ENCODE data around the gene XRN2. TPM values are rescaled to one million over a fixed set of nuclear protein-coding genes. Genes with fewer than 3 reads are reported as not detected.

XRN2 gene
- total and polyA plus RNA-seq, 2 donors (not counting 1 experiment from before 2014, with no cell fraction given) = 19.0 to 46.2 TPM

DNA sequence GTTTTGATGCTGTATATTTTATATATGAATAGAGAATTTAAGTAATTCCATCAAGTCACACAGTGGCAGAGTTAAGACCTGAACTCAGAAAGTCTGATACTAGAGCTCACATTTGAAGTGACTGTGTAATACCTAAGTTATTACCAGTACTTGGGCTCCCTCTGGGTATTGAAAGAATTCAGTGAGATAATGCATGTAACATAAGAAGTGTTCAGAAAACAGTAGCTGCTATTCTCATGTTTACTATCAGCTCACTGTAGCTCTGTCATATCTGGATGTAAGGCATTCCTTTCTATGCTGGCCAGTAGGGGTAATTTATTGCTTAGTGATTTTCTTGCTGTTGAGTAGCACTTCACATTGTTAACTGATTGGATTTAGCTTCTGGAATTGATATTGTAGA lies 49.6 kb downstream of the XRN2 start:
- Mint-ChIP-seq H3K27ac (no peak overlapping the region), H3K4me3 (no peak overlapping the region), H3K27me3 (no peaks in the 10 kb centered on the region), H3K4me1 (no peaks in the 10 kb centered on the region), H3K9me3 (ENCODE audit: insufficient read depth) (no peaks in the 10 kb centered on the region)
- Histone ChIP-seq H4K20me1 (ENCODE audit: control insufficient read depth, insufficient read depth, low read length, poor library complexity, severe bottlenecking) (no peaks in the 10 kb centered on the region), H3K4me3 (ENCODE audit: control extremely low read depth in 1 of 5, extremely low read depth in 1 of 5, insufficient read depth in 1 of 5, low read depth in 2 of 5, low read length in 4 of 5) (no peak overlapping the region), H3K4me1 (ENCODE audit: control insufficient read depth in 2 of 2, insufficient read depth in 2 of 2, low read length in 2 of 2) (no peaks in the 10 kb centered on the region), H3K27me3 (replicated peaks in 1 of 4; ENCODE audit: control extremely low read depth in 1 of 4, control insufficient read depth in 3 of 4, insufficient read depth in 4 of 4, low read length in 3 of 4) (no peaks in the 10 kb centered on the region), H3K27ac (ENCODE audit: low read length in 2 of 2) (no peak overlapping the region), H3K4me2 (replicated peaks; ENCODE audit: low read depth, low read length, poor library complexity, severe bottlenecking) (no peak overlapping the region), H2AFZ (ENCODE audit: insufficient read depth, low read depth, low read length, poor library complexity, severe bottlenecking) (no peak overlapping the region), H3K36me3 (replicated peaks in 1 of 2; ENCODE audit: control extremely low read depth in 1 of 2, control insufficient read depth in 1 of 2, extremely low read depth in 1 of 2, insufficient read depth in 2 of 2, low read length in 1 of 2) (peaks cover 16 to 46% of the 10 kb centered on the region in 2 experiments), H3K9me3 (ENCODE audit: control extremely low read depth in 1 of 3, control insufficient read depth in 2 of 3, insufficient read depth in 1 of 3, low read length in 2 of 3) (no peaks in the 10 kb centered on the region), H3K79me2 (ENCODE audit: control insufficient read depth, insufficient read depth, low read length) (no peaks in the 10 kb centered on the region), H3K9ac (ENCODE audit: low read length) (no peak overlapping the region)
- no peak for DNase-seq
- ATAC-seq (ENCODE audit: low read depth) = no peak
- ChIA-PET POLR2A (no interaction called here), CTCF (no interaction called here)
- intact Hi-C loops (cut with micrococcal nuclease) = no loop called here
- TF ChIP-seq EZH2 (IDR thresholded peaks at IDR 0.05; ENCODE audit: borderline replicate concordance, insufficient read depth, low read depth, low read length, poor library complexity, severe bottlenecking) = no peak
- TF ChIP-seq, protein P1, sequence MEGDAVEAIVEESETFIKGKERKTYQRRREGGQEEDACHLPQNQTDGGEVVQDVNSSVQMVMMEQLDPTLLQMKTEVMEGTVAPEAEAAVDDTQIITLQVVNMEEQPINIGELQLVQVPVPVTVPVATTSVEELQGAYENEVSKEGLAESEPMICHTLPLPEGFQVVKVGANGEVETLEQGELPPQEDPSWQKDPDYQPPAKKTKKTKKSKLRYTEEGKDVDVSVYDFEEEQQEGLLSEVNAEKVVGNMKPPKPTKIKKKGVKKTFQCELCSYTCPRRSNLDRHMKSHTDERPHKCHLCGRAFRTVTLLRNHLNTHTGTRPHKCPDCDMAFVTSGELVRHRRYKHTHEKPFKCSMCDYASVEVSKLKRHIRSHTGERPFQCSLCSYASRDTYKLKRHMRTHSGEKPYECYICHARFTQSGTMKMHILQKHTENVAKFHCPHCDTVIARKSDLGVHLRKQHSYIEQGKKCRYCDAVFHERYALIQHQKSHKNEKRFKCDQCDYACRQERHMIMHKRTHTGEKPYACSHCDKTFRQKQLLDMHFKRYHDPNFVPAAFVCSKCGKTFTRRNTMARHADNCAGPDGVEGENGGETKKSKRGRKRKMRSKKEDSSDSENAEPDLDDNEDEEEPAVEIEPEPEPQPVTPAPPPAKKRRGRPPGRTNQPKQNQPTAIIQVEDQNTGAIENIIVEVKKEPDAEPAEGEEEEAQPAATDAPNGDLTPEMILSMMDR (IDR thresholded peaks at IDR 0.05) = no peak

DNA sequence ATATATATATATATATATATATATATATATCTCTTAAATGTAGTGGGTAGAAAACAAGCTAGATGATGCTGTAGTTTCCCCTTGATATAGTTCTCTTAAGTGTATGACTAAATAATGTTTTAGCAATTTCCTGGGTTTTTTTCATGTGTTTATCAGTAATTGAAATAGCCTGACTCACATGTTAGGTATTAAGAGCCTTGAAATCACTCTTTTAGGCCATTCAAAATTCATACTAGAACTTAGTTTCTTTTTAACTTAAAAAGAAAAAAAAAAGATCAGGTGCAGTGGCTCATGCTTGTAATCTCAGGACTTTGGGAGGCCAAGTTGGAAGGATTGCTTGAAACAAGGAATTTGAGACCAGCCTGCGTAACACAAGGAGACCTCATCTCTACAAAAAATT lies 50.1 kb downstream of the XRN2 start:
- POLR2A ChIA-PET = no interaction called here
- no peak for TF ChIP-seq EZH2 (IDR thresholded peaks at IDR 0.05; ENCODE audit: borderline replicate concordance, insufficient read depth, low read depth, low read length, poor library complexity, severe bottlenecking)
- TF ChIP-seq, protein P1 (IDR thresholded peaks at IDR 0.05) = no peak
- intact Hi-C loops (cut with micrococcal nuclease) = no loop called here

More for the DNA sequence above, 50.1 kb downstream of the XRN2 start:
- H3K4me1 ChIP-seq (ENCODE audit: control insufficient read depth in 2 of 2, insufficient read depth in 2 of 2, low read length in 2 of 2) = no peaks in the 10 kb centered on the region
- CTCF ChIA-PET = no interaction called here
- no peak for ATAC-seq (ENCODE audit: low read depth)
- H4K20me1 ChIP-seq (ENCODE audit: control insufficient read depth, insufficient read depth, low read length, poor library complexity, severe bottlenecking) = no peaks in the 10 kb centered on the region
- H3K4me1 Mint-ChIP-seq = no peaks in the 10 kb centered on the region
- H3K9me3 ChIP-seq (ENCODE audit: control extremely low read depth in 1 of 3, control insufficient read depth in 2 of 3, insufficient read depth in 1 of 3, low read length in 2 of 3) = no peaks in the 10 kb centered on the region
- no peaks in the 10 kb centered on the region for H3K27me3 ChIP-seq (replicated peaks in 1 of 4; ENCODE audit: control extremely low read depth in 1 of 4, control insufficient read depth in 3 of 4, insufficient read depth in 4 of 4, low read length in 3 of 4)
- H3K27ac ChIP-seq (ENCODE audit: low read length in 2 of 2) = no peak overlapping the region
- H3K9ac ChIP-seq (ENCODE audit: low read length) = no peak overlapping the region
- H3K36me3 ChIP-seq (replicated peaks in 1 of 2; ENCODE audit: control extremely low read depth in 1 of 2, control insufficient read depth in 1 of 2, extremely low read depth in 1 of 2, insufficient read depth in 2 of 2, low read length in 1 of 2) = peaks cover 15 to 49% of the 10 kb centered on the region in 2 experiments
- H3K4me2 ChIP-seq (replicated peaks; ENCODE audit: low read depth, low read length, poor library complexity, severe bottlenecking) = no peak overlapping the region
- WGBS (ENCODE audit: insufficient coverage) = no CpG with 5 or more reads among the region's 1 CpG
- no peaks in the 10 kb centered on the region for H3K27me3 Mint-ChIP-seq
- no peak overlapping the region for H3K4me3 ChIP-seq (ENCODE audit: control extremely low read depth in 1 of 5, extremely low read depth in 1 of 5, insufficient read depth in 1 of 5, low read depth in 2 of 5, low read length in 4 of 5)
- H3K79me2 ChIP-seq (ENCODE audit: control insufficient read depth, insufficient read depth, low read length) = no peaks in the 10 kb centered on the region
- no peak for DNase-seq
- no peak overlapping the region for H3K27ac Mint-ChIP-seq
- H3K4me3 Mint-ChIP-seq = no peak overlapping the region
- H2AFZ ChIP-seq (ENCODE audit: insufficient read depth, low read depth, low read length, poor library complexity, severe bottlenecking) = no peak overlapping the region
- H3K9me3 Mint-ChIP-seq (ENCODE audit: insufficient read depth) = no peaks in the 10 kb centered on the region
